GM13976 (cell line): ENCODE data around the gene ANXA2R.
"Not testable (repeated sequence)": the region's sequence is repeated elsewhere in the genome, so short reads cannot be mapped to it uniquely, and the experiment has no call there.

ENCODE experiments used
- DNase-seq: peaks from one replicate; pipeline ENCODE4 v3.0.0; 2012; ENCODE audit warnings: low spot score
- CTCF ChIP-seq: IDR thresholded peaks from 2 replicates; pipeline ENCODE4 v1.5.1; 2012; ENCODE audit warnings: borderline replicate concordance, mild to moderate bottlenecking; ENCODE audit not compliant: insufficient read depth; ENCODE audit errors: extremely low read depth, missing control alignments, control extremely low read depth
- in situ Hi-C: fragments of 300-500 bp; cut with MboI; formaldehyde crosslinking; loops from one replicate; pipeline ENCODE4 v1.12.0; 2022; ENCODE audit warnings: low sequenced_read_pairs, mixed read lengths, inconsistent platforms; ENCODE audit not compliant: unreplicated experiment

Gene ANXA2R

GRCh38 chr5:43074987-43075318 lies 34.8 kb upstream of the ANXA2R start:
- in situ Hi-C loops, result no loop called here
- no peak for DNase-seq
- TF ChIP-seq CTCF, result no peak

- peak; percentile 65 for DNase-seq
- in situ Hi-C loops, result no loop called here
- peak; percentile 48 for TF ChIP-seq CTCF
These were observed 33.8 kb upstream of the ANXA2R start for GRCh38 chr5:43073597-43074546.

GRCh38 chr5:43069401-43069720 lies 29.2 kb upstream of the ANXA2R start:
- in situ Hi-C loops, DNase-seq: not testable (repeated sequence)

GRCh38 chr5:43068037-43068436 lies 27.9 kb upstream of the ANXA2R start:
- TF ChIP-seq CTCF, result no peak
- no peak for DNase-seq
- in situ Hi-C loops, result no loop called here

GRCh38 chr5:43066799-43067741 lies 27.0 kb upstream of the ANXA2R start:
- DNase-seq, result peak; percentile 72
- in situ Hi-C loops, result no loop called here
- no peak for TF ChIP-seq CTCF

GRCh38 chr5:43065948-43066798 lies 26.1 kb upstream of the ANXA2R start:
- peak; percentile 58 for DNase-seq
- in situ Hi-C loops, result no loop called here

More at GRCh38 chr5:43065948-43066798, 26.1 kb upstream of the ANXA2R start:
- no peak for TF ChIP-seq CTCF
